ENCODE data around the gene D2HGDH. TPM values are rescaled to one million over a fixed set of nuclear protein-coding genes. Genes with fewer than 3 reads are reported as not detected.
A peak's percentile ranks its signal among the peaks of the same experiment; 100 is the strongest.

D2HGDH gene
- total and polyA plus RNA-seq, 7 donors: 6.0 to 36.9 (median 12.0) TPM

DNA sequence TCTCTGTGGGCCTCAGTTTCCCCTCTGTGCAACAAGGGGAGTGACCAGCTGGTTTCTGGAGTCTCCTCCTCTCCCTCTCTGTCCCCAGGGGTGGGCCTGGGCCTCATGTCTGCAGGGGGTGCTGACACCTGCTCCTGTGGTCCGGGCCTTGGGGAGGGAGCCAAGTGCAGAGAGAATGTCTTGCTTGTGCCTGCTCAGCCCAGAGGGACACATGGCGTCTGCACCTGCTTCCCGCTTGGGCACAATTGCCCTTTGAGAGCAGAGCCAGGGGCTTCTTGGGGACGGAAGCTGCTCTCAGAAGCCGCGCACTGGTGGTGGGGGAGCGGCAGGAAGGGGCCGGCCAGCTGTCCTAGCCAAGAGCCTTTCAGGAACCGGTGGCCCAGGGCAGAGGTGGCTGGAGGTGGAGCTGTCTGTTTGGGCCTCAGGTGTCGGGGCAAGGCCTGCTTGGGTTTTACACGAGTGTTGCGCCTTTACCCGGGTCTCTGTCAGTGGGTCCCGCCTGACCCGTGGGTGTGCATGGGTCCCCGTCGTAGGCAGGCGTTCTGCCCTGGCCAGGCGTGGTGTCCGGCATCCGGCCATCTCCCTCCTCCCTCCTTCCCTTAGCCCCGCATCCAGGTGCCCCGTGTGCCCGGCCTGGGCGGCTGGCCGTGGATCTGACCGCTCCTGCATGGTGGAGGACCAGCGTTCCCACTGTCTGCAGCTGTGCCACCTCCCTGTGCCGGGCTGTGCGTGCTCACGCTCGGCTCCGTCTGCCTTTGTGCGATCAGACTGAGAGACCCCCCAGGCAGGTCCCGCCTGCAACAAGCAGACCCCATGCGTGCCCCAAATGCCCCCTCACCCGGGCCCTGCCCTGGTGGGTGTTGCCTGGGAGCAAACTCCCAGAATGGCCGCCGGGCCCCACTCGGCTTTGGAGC lies 78.6 kb downstream of the D2HGDH start:
- no peaks in the 10 kb centered on the region for H3K36me3 ChIP-seq
- H3K4me3 ChIP-seq: no peak overlapping the region
- intact Hi-C loops (cut with DNase I): no loop called here
- peaks cover 0 to 25% (median 10%) of the 10 kb centered on the region in 3 donors for H3K27me3 ChIP-seq
- H3K27ac ChIP-seq: no peak overlapping the region
- WGBS, 2 donors: 66 to 84% methylated on average over 40 of the region's 40 CpGs
- H3K9me3 ChIP-seq: no peaks in the 10 kb centered on the region
- no peaks in the 10 kb centered on the region for H3K4me1 ChIP-seq
- DNase-seq: peak; percentile 64
- no peak for TF ChIP-seq POLR2A (IDR thresholded peaks at IDR 0.05)
- no peak for TF ChIP-seq EP300 (IDR thresholded peaks at IDR 0.05)
- no peak for TF ChIP-seq POLR2AphosphoS5 (IDR thresholded peaks at IDR 0.05)
- TF ChIP-seq, protein P1, sequence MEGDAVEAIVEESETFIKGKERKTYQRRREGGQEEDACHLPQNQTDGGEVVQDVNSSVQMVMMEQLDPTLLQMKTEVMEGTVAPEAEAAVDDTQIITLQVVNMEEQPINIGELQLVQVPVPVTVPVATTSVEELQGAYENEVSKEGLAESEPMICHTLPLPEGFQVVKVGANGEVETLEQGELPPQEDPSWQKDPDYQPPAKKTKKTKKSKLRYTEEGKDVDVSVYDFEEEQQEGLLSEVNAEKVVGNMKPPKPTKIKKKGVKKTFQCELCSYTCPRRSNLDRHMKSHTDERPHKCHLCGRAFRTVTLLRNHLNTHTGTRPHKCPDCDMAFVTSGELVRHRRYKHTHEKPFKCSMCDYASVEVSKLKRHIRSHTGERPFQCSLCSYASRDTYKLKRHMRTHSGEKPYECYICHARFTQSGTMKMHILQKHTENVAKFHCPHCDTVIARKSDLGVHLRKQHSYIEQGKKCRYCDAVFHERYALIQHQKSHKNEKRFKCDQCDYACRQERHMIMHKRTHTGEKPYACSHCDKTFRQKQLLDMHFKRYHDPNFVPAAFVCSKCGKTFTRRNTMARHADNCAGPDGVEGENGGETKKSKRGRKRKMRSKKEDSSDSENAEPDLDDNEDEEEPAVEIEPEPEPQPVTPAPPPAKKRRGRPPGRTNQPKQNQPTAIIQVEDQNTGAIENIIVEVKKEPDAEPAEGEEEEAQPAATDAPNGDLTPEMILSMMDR (IDR thresholded peaks at IDR 0.05): no peak

DNA sequence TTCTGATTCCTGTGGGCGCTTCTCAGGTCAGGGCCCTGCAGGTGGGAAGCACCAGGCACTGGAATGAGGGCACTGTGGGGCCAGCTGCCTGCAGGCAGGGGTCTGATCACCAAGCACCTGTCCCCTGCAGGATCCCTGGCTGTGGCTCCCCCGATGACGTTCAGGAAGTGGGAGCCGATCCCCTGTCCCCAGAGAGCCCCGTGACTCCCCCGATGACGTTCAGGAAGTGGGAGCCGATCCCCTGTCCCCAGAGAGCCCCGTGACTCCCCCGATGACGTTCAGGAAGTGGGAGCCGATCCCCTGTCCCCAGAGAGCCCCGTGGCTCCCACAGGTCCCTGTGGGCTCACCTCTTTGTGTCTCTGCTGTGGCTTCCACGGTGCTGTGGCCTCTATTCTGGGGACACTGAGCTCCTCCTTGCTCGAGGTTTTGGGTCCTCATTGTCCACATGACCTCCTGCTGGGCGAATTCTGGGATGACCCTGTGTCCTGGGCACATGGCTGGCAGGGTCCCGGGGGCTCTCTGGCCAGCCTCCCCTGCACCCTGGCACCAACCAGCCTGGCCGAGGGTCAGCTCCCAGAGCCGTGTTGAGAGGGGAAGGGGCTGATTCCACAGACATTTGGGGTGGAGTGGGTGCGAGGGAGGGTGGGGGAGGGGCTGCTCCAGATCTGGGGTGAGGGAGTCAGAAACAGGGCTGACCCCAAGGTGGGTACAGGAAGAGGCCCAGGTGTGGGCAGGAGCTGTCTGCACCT lies 79.4 kb downstream of the D2HGDH start:
- Histone ChIP-seq H3K4me3 (no peak overlapping the region), H3K9me3 (no peaks in the 10 kb centered on the region), H3K4me1 (no peaks in the 10 kb centered on the region), H3K27ac (no peak overlapping the region), H3K36me3 (no peaks in the 10 kb centered on the region), H3K27me3 (peaks cover 0 to 27% (median 10%) of the 10 kb centered on the region in 3 donors)
- TF ChIP-seq, protein P1 (IDR thresholded peaks at IDR 0.05): no peak
- TF ChIP-seq EP300 (IDR thresholded peaks at IDR 0.05) (no peak), POLR2A (IDR thresholded peaks at IDR 0.05) (no peak), POLR2AphosphoS5 (IDR thresholded peaks at IDR 0.05) (no peak)
- peak; percentile 67 for DNase-seq
- WGBS, 2 donors: 44 to 53% methylated on average over 20 of the region's 20 CpGs
- intact Hi-C loops (cut with DNase I): no loop called here

DNA sequence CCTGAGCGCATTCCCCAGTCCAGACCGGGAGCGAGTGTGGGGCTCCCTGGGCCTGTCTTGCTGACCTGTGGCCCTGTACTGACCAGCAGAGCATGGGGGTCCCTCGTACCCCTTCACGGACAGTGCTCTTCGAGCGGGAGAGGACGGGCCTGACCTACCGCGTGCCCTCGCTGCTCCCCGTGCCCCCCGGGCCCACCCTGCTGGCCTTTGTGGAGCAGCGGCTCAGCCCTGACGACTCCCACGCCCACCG lies 79.9 kb downstream of the D2HGDH start:
- Histone ChIP-seq H3K4me3 (no peak overlapping the region), H3K9me3 (no peaks in the 10 kb centered on the region), H3K27ac (no peak overlapping the region), H3K36me3 (no peaks in the 10 kb centered on the region), H3K4me1 (no peaks in the 10 kb centered on the region), H3K27me3 (peaks cover 0 to 27% (median 10%) of the 10 kb centered on the region in 3 donors)
- no peak for TF ChIP-seq POLR2A (IDR thresholded peaks at IDR 0.05)
- no peak for TF ChIP-seq POLR2AphosphoS5 (IDR thresholded peaks at IDR 0.05)
- TF ChIP-seq EP300 (IDR thresholded peaks at IDR 0.05): no peak
- TF ChIP-seq, protein P1 (IDR thresholded peaks at IDR 0.05): no peak
- 83 to 92% methylated on average over 17 of the region's 17 CpGs for whole genome bisulfite sequencing, 2 donors
- intact Hi-C loops (cut with DNase I): no loop called here
- DNase-seq: no peak

DNA sequence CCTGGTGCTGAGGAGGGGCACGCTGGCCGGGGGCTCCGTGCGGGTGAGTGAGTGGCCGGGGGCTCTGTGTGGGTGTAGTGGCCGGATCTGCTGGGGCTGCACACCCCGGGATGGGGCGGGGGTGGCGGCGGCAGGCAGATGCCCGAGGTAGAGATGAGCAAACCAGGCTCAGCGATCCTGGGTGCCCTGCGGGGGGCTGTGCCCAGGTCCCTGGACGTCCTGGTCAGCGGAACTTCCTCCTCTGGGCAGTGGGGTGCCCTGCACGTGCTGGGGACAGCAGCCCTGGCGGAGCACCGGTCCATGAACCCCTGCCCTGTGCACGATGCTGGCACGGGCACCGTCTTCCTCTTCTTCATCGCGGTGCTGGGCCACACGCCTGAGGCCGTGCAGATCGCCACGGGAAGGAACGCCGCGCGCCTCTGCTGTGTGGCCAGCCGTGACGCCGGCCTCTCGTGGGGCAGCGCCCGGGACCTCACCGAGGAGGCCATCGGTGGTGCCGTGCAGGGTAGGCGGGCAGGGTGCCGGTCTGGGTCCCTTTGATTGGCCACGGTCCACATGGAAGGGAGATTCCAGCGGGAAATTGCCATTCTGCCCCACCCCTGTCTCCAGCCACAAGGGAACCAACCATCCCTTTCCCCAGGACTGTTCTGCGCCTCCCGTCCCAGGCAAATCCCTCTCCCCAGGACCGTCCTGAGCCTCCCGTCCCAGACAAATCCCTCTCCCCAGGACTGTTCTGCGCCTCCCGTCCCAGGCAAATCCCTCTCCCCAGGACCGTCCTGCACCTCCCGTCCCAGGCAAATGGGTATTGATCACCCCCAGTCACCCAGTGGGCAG lies 80.4 kb downstream of the D2HGDH start:
- H3K27me3 ChIP-seq: peaks cover 0 to 27% (median 10%) of the 10 kb centered on the region in 3 donors
- DNase-seq: peak; percentile 33
- H3K36me3 ChIP-seq: no peaks in the 10 kb centered on the region
- H3K4me3 ChIP-seq: no peak overlapping the region
- H3K27ac ChIP-seq: no peak overlapping the region
- 61 to 89% methylated on average over 52 of the region's 52 CpGs for WGBS, 2 donors
- H3K9me3 ChIP-seq: no peaks in the 10 kb centered on the region
- no peaks in the 10 kb centered on the region for H3K4me1 ChIP-seq
- TF ChIP-seq POLR2AphosphoS5 (IDR thresholded peaks at IDR 0.05): no peak
- no peak for TF ChIP-seq POLR2A (IDR thresholded peaks at IDR 0.05)
- TF ChIP-seq, protein P1 (IDR thresholded peaks at IDR 0.05): no peak
- TF ChIP-seq EP300 (IDR thresholded peaks at IDR 0.05): no peak
- intact Hi-C loops (cut with DNase I): no loop called here

All from sigmoid colon (tissue), 7 donors.